Activated naive CD4-positive, alpha-beta T cell (primary cell): ENCODE results near the gene IGSF1.

Source experiments
- DNase-seq, 4 experiments: peaks; one replicate each; lab custom pipeline; 2025; lab: John Stamatoyannopoulos, UW

IGSF1 gene

GRCh38 chrX:131288738-131289511, at the start of gene IGSF1:
Gene IGSF1, minus strand, starts transcription at chrX:131289306. Its CDS starts 2,632 bp downstream, at chrX:131286674.
- no peak for DNase-seq

GRCh38 chrX:131332331-131332730, 43.2 kb upstream of the IGSF1 start:
- DNase-seq, result no peak

GRCh38 chrX:131331152-131331551, 42.0 kb upstream of the IGSF1 start:
- no peak for DNase-seq

GRCh38 chrX:131330735-131331134, 41.6 kb upstream of the IGSF1 start:
- DNase-seq, result no peak

GRCh38 chrX:131322651-131323050, 33.5 kb upstream of the IGSF1 start:
- no peak for DNase-seq

GRCh38 chrX:131317326-131317725, 28.2 kb upstream of the IGSF1 start:
- DNase-seq, result no peak

- DNase-seq, result no peak
These were observed 27.2 kb upstream of the IGSF1 start for GRCh38 chrX:131316260-131316659.

DNA sequence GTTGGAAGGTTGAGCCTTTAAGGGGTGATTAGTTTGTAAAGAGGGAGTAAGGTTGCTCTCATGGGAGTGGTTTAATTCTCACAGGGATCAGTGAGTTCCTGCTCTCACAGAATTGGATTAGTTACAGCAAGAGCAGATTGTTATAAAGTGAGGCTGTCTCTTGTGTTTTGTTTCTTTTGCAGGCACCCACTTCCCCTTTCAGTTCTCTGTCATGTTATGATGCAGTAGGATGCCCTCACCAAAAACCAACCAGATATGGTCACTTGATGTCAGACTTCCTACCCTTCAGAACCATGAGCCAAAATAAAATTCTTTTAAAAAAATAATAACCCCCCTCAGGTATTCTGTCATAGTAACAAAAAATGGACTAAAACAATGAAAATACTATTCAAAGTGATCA, 19.9 kb upstream of the IGSF1 start:
- no peak for DNase-seq

DNA sequence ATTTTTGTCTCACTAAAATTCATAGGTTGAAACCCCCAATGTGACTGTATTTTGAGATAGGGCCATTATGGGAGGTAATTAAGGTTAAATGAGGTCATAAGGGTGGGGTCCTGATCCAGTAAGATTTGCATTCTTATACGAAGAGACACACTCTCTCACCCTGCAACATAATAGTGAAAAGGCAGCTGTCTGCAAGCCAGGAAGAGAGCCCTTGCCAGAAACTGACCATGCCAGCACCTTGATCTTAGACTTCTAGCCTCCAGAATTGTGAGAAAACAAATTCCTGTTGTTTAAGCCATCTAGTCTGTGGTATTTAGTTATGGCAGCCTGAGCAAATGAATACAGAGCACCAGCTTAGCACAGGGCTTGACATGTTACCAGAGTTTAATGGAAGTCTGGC, 17.5 kb upstream of the IGSF1 start:
- no peak for DNase-seq

GRCh38 chrX:131305926-131306325, 16.8 kb upstream of the IGSF1 start:
- no peak for DNase-seq

DNA sequence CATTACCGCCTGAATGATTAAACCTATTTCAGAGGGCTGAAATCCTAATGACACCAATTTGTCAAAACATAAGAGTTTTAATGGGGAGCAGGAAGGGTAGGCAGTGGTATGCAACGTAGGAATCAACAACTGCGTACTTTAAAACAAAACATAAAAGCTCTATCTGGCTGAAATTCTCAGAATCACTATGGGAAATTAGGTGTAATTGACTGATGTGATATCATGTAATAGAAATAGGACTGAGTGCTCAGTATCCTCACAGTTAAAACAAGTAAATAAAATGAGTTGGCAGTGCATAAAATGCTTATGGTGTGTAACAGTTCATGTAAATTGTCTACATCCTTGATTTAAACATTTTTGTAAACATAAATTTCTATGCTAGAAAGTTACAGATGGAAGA, 13.6 kb upstream of the IGSF1 start:
- DNase-seq, result no peak

DNA sequence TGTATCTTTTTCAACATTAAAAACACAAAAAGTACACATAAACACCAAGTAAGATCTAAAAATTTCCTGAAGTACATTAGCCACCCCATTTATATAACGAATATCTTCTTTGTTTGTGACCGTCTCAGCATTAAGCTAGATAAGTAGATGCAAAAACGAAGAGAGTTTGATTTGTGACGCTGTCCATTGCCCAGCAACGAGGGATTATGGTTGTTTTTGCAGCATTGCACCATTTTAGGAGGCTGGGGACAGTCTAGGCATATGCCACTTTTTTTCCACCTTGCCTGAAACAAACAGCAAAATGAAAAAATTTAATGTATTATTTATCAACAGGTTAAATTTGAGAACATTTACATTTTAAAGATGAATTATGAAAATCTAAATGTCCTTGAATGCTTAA, 12.0 kb upstream of the IGSF1 start:
- DNase-seq, result no peak

- DNase-seq, result no peak
These were observed 9.7 kb upstream of the IGSF1 start for GRCh38 chrX:131298846-131299245.

GRCh38 chrX:131298036-131298435, 8.9 kb upstream of the IGSF1 start:
- no peak for DNase-seq

DNA sequence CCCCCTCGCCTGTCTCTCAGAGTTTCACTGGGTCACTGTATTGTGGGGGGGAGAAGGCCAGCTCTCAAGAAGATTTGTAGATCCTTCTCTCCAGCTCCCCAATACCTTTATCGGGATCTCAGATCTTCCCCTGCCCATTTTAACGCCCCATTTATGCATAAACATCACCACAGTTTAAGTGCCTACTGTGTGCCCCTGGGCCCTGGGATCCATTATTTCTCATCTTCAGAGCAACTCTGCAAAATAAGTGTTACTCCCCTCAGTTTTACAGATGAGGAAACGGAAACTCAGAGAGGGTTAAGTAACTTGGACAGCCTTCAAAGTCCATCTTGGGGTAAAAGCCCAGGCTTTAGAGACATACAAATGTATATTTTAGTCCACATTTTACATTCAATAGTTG, 421 bp upstream of the IGSF1 start:
- DNase-seq, result no peak

DNA sequence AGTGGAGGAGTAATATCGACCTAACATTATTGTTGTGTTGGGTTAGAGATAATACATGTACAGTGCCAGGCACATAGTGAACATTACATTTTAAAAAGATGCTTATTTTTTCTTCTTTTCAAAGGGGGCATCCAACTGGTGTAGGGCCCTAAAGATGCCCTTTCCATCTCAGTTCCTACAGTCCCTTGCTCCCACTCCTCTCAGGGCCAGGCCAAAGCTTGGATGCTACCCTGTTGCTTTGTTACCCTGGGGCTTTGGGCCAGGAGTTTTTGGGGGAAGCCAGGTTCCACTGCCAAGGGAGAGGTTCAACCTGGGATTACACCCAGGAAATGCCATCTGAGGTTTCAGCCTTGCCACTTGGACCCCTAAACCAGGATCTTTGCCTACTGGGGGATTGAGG, 918 bp downstream of the IGSF1 start:
- DNase-seq, result no peak

- no peak for DNase-seq
These were observed 1.4 kb downstream of the IGSF1 start for GRCh38 chrX:131287560-131288179.

GRCh38 chrX:131279617-131280016, 9.5 kb downstream of the IGSF1 start:
- no peak for DNase-seq

- DNase-seq, result no peak
These were observed 9.9 kb downstream of the IGSF1 start for GRCh38 chrX:131279197-131279596.

GRCh38 chrX:131277543-131278136, 11.5 kb downstream of the IGSF1 start:
- DNase-seq, result no peak

- DNase-seq, result no peak
These were observed 16.1 kb downstream of the IGSF1 start for GRCh38 chrX:131273011-131273410.

DNA sequence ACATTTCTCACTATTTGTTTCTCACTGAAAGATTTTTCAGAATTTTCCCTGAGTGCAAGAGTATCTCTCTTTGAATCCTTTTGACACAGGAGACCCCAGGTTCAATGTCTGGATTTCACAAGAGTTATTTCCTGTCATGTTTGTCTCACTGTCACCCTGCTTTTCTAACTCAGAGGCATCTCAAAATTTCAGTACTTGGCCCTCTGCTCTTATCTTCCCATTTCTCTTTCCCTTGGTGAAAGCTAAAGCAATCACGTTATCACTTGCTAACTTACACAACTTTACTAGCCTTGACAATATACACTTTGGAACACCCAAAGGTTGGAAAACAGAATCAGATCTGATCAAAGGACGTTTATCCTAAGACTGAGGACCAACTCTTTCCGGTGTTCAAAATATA, 17.3 kb downstream of the IGSF1 start:
- no peak for DNase-seq

GRCh38 chrX:131271274-131271673, 17.8 kb downstream of the IGSF1 start:
- no peak for DNase-seq
